ENCODE results near the gene RPL37.
A peak's percentile ranks its signal among the peaks of the same experiment; 100 is the strongest.

RPL37 gene

GRCh38 chr5:40812125-40812524, 22.9 kb downstream of the RPL37 start:
- TF ChIP-seq CTCF (IDR thresholded peaks at IDR 0.05): no peak

GRCh38 chr5:40801771-40802562, 33.1 kb downstream of the RPL37 start:
- no peak for TF ChIP-seq CTCF (IDR thresholded peaks at IDR 0.05)

GRCh38 chr5:40799258-40799657, 35.8 kb downstream of the RPL37 start:
- TF ChIP-seq CTCF (IDR thresholded peaks at IDR 0.05): no peak

- TF ChIP-seq CTCF (IDR thresholded peaks at IDR 0.05): no peak
These were observed 36.2 kb downstream of the RPL37 start for GRCh38 chr5:40798801-40799210.

GRCh38 chr5:40798012-40798800, 36.8 kb downstream of the RPL37 start, which contains the start of gene PRKAA1:
Gene PRKAA1 (minus strand): TSS chr5:40798374. CDS start chr5:40798189, 185 bp downstream.
- TF ChIP-seq CTCF (IDR thresholded peaks at IDR 0.05): peak; percentile 60

- TF ChIP-seq CTCF (IDR thresholded peaks at IDR 0.05): no peak
These were observed 37.6 kb downstream of the RPL37 start for GRCh38 chr5:40797273-40798011.

GRCh38 chr5:40796487-40796889, 38.5 kb downstream of the RPL37 start:
- TF ChIP-seq CTCF (IDR thresholded peaks at IDR 0.05): no peak

Data from LNCAP (cell line).